Measurements from ENCODE around the gene CAMKV.

Gene CAMKV

GRCh38 chr3:49867871-49868321 lies 1.8 kb downstream of the CAMKV start:
- H3K4me3 ChIP-seq (ENCODE audit: low read depth, low read length), result no peak overlapping the region
- no peak overlapping the region for H3K4me2 ChIP-seq (ENCODE audit: low read length)
- H3K27me3 ChIP-seq (ENCODE audit: control insufficient read depth, insufficient read depth, low read length), result peaks cover 12% of the 10 kb centered on the region
- H3K9me3 ChIP-seq (ENCODE audit: control insufficient read depth, low read length), result no peaks in the 10 kb centered on the region
- TF ChIP-seq CTCF (IDR thresholded peaks at IDR 0.05), result no peak
- H2AFZ ChIP-seq, result no peak overlapping the region
- H3K9ac ChIP-seq, result no peak overlapping the region
- H3K27ac ChIP-seq, result no peak overlapping the region
- no peaks in the 10 kb centered on the region for H3K79me2 ChIP-seq
- no peaks in the 10 kb centered on the region for H3K36me3 ChIP-seq (ENCODE audit: control insufficient read depth, insufficient read depth, low read length)
- H3K4me1 ChIP-seq, result peaks cover 3% of the 10 kb centered on the region

- Histone ChIP-seq H3K4me3 (ENCODE audit: low read depth, low read length) (no peak overlapping the region), H3K79me2 (no peaks in the 10 kb centered on the region), H3K4me2 (ENCODE audit: low read length) (no peak overlapping the region), H3K27ac (no peak overlapping the region), H3K9me3 (ENCODE audit: control insufficient read depth, low read length) (no peaks in the 10 kb centered on the region), H3K36me3 (ENCODE audit: control insufficient read depth, insufficient read depth, low read length) (no peaks in the 10 kb centered on the region), H3K27me3 (ENCODE audit: control insufficient read depth, insufficient read depth, low read length) (peaks cover 12% of the 10 kb centered on the region), H3K9ac (no peak overlapping the region), H2AFZ (no peak overlapping the region), H3K4me1 (peaks cover 3% of the 10 kb centered on the region)
- TF ChIP-seq CTCF (IDR thresholded peaks at IDR 0.05), result no peak
Measured at GRCh38 chr3:49867400-49867799, 2.3 kb downstream of the CAMKV start.

GRCh38 chr3:49865198-49865784 lies 4.4 kb downstream of the CAMKV start:
- H3K9ac ChIP-seq, result no peak overlapping the region

GRCh38 chr3:49864505-49864904 lies 5.2 kb downstream of the CAMKV start:
- Histone ChIP-seq H2AFZ (no peak overlapping the region), H3K9me3 (ENCODE audit: control insufficient read depth, low read length) (no peaks in the 10 kb centered on the region), H3K27ac (no peak overlapping the region), H3K4me1 (peaks cover 3% of the 10 kb centered on the region), H3K4me2 (ENCODE audit: low read length) (no peak overlapping the region), H3K36me3 (ENCODE audit: control insufficient read depth, insufficient read depth, low read length) (no peaks in the 10 kb centered on the region), H3K79me2 (no peaks in the 10 kb centered on the region), H3K4me3 (ENCODE audit: low read depth, low read length) (no peak overlapping the region), H3K27me3 (ENCODE audit: control insufficient read depth, insufficient read depth, low read length) (peaks cover 12% of the 10 kb centered on the region), H3K9ac (no peak overlapping the region)
- TF ChIP-seq CTCF (IDR thresholded peaks at IDR 0.05), result no peak

More at GRCh38 chr3:49865198-49865784, 4.4 kb downstream of the CAMKV start:
- Histone ChIP-seq H3K9me3 (ENCODE audit: control insufficient read depth, low read length) (no peaks in the 10 kb centered on the region), H3K27ac (no peak overlapping the region), H3K4me1 (peaks cover 3% of the 10 kb centered on the region), H3K79me2 (no peaks in the 10 kb centered on the region), H3K4me3 (ENCODE audit: low read depth, low read length) (no peak overlapping the region), H2AFZ (no peak overlapping the region), H3K4me2 (ENCODE audit: low read length) (no peak overlapping the region), H3K36me3 (ENCODE audit: control insufficient read depth, insufficient read depth, low read length) (no peaks in the 10 kb centered on the region), H3K27me3 (ENCODE audit: control insufficient read depth, insufficient read depth, low read length) (peaks cover 12% of the 10 kb centered on the region)
- TF ChIP-seq CTCF (IDR thresholded peaks at IDR 0.05), result no peak

Measured in parathyroid adenoma (tissue), 2 donors.